ENCODE measurements around the gene ALAS1. TPM values are rescaled to one million over a fixed set of nuclear protein-coding genes. Genes with fewer than 3 reads are reported as not detected.

The ALAS1 gene
- total RNA-seq, 4 donors from 2014 or later = 70.1 to 101 (median 84.0) TPM

GRCh38 chr3:52228751-52229291 is 30.9 kb downstream of the ALAS1 start:
- Histone ChIP-seq H3K9me3 (no peaks in the 10 kb centered on the region), H3K4me1 (peaks cover 0 to 6% (median 0%) of the 10 kb centered on the region in 4 donors), H3K27me3 (no peaks in the 10 kb centered on the region), H3K4me3 (no peak overlapping the region), H3K36me3 (peaks cover 0 to 23% (median 7%) of the 10 kb centered on the region in 4 donors), H3K27ac (no peak overlapping the region)
- no peak for DNase-seq
- TF ChIP-seq POLR2AphosphoS5 (IDR thresholded peaks at IDR 0.05) = no peak
- no peak for TF ChIP-seq EP300 (IDR thresholded peaks at IDR 0.05; ENCODE audit: low read depth)
- TF ChIP-seq POLR2A (IDR thresholded peaks at IDR 0.05) = no peak
- in situ Hi-C loops (cut with MboI; ENCODE audit: low pct_ligation_motif_present in 1 of 4, low pct_unique_long_range_greater_than_20kb in 1 of 4, low sequenced_read_pairs in 3 of 4) = loop anchor here in 2 of 4 donors (25.0 kb wide), 1 partner anchor 108 kb away; no protein-coding TSS in a partner anchor
- 96% methylated on average over 19 of the region's 21 CpGs; no CpG with 5 or more reads in 1 of the 2 donors for WGBS, 2 donors (ENCODE audit: low coverage in 1 of 2)
- intact Hi-C loops (cut with DNase I; ENCODE audit: low total_unique reads) = no loop called here

GRCh38 chr3:52229656-52230055 is 31.7 kb downstream of the ALAS1 start:
- DNase-seq = no peak
- Histone ChIP-seq H3K9me3 (no peaks in the 10 kb centered on the region), H3K4me1 (peaks cover 0 to 6% (median 0%) of the 10 kb centered on the region in 4 donors), H3K27ac (no peak overlapping the region), H3K36me3 (peaks cover 0 to 23% (median 7%) of the 10 kb centered on the region in 4 donors), H3K4me3 (no peak overlapping the region), H3K27me3 (no peaks in the 10 kb centered on the region)
- 93% methylated on average over 13 of the region's 13 CpGs; no CpG with 5 or more reads in 1 of the 2 donors for WGBS, 2 donors (ENCODE audit: low coverage in 1 of 2)
- TF ChIP-seq POLR2A (IDR thresholded peaks at IDR 0.05) = no peak
- TF ChIP-seq, protein P1, sequence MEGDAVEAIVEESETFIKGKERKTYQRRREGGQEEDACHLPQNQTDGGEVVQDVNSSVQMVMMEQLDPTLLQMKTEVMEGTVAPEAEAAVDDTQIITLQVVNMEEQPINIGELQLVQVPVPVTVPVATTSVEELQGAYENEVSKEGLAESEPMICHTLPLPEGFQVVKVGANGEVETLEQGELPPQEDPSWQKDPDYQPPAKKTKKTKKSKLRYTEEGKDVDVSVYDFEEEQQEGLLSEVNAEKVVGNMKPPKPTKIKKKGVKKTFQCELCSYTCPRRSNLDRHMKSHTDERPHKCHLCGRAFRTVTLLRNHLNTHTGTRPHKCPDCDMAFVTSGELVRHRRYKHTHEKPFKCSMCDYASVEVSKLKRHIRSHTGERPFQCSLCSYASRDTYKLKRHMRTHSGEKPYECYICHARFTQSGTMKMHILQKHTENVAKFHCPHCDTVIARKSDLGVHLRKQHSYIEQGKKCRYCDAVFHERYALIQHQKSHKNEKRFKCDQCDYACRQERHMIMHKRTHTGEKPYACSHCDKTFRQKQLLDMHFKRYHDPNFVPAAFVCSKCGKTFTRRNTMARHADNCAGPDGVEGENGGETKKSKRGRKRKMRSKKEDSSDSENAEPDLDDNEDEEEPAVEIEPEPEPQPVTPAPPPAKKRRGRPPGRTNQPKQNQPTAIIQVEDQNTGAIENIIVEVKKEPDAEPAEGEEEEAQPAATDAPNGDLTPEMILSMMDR (IDR thresholded peaks at IDR 0.05) = no peak
- no peak for TF ChIP-seq EP300 (IDR thresholded peaks at IDR 0.05; ENCODE audit: low read depth)
- no peak for TF ChIP-seq POLR2AphosphoS5 (IDR thresholded peaks at IDR 0.05)
- in situ Hi-C loops (cut with MboI; ENCODE audit: low pct_ligation_motif_present in 1 of 4, low pct_unique_long_range_greater_than_20kb in 1 of 4, low sequenced_read_pairs in 3 of 4) (loop anchor here (5.0 to 25.0 kb wide), 4 partner anchors 55 to 113 kb away; partner anchors contain the start of gene GLYCTK (in 2 of the 4)), intact Hi-C loops (cut with DNase I; ENCODE audit: low total_unique reads) (no loop called here)

- H3K27me3 ChIP-seq = no peaks in the 10 kb centered on the region
- no peak for DNase-seq
- peaks cover 0 to 8% (median under 1%) of the 10 kb centered on the region in 4 donors for H3K4me1 ChIP-seq
- TF ChIP-seq EP300 (IDR thresholded peaks at IDR 0.05; ENCODE audit: low read depth) (no peak), POLR2AphosphoS5 (IDR thresholded peaks at IDR 0.05) (no peak), POLR2A (IDR thresholded peaks at IDR 0.05) (no peak)
- TF ChIP-seq, protein P1 (IDR thresholded peaks at IDR 0.05) = no peak
- H3K4me3 ChIP-seq = no peak overlapping the region
- intact Hi-C loops (cut with DNase I; ENCODE audit: low total_unique reads) (no loop called here), in situ Hi-C loops (cut with MboI; ENCODE audit: low pct_ligation_motif_present in 1 of 4, low pct_unique_long_range_greater_than_20kb in 1 of 4, low sequenced_read_pairs in 3 of 4) (loop anchor here (5.0 to 25.0 kb wide), 4 partner anchors 54 to 112 kb away; partner anchors contain the start of gene GLYCTK (in 2 of the 4))
- no peaks in the 10 kb centered on the region for H3K9me3 ChIP-seq
- peaks cover 0 to 23% (median 7%) of the 10 kb centered on the region in 4 donors for H3K36me3 ChIP-seq
- no peak overlapping the region for H3K27ac ChIP-seq
- 97 to 100% methylated on average over 4 to 6 of the region's 6 CpGs for WGBS, 2 donors (ENCODE audit: low coverage in 1 of 2)
These were observed 32.5 kb downstream of the ALAS1 start for GRCh38 chr3:52230461-52230860.

DNA sequence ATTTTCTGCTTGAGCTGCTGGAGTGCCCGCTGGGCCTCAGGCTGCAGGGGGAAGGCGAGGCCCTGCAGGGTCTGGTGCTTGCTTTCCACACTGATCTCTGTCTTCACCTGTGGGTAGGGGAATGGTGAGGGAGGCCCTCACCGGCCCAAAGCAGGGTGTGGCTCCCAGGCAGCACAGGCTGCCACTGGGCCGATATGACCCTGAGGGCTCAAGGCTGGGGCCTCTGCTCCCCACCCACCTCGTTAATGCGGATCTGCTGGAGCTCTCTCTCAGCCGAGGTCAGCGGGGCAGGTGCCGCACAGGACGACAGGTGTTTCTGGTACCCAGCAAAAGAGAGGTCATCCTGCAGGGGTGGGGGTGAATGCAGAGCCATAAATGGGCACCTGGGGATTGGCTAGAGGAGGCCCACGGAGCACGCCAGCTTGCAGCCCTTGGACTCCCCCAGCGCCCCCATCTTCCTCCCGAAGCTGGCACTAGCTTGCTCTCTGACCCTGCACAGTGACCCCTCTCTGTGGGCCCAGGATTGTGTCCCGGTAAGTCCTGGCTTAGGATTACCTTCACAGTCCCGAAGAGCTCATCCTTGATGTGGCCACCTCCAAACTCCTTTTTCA is 33.0 kb downstream of the ALAS1 start:
- Histone ChIP-seq H3K36me3 (peaks cover 0 to 23% (median 7%) of the 10 kb centered on the region in 4 donors), H3K4me3 (no peak overlapping the region), H3K27ac (no peak overlapping the region), H3K4me1 (peaks cover 0 to 10% (median 2%) of the 10 kb centered on the region in 4 donors), H3K27me3 (no peaks in the 10 kb centered on the region), H3K9me3 (no peaks in the 10 kb centered on the region)
- TF ChIP-seq POLR2AphosphoS5 (IDR thresholded peaks at IDR 0.05) = no peak
- no peak for TF ChIP-seq POLR2A (IDR thresholded peaks at IDR 0.05)
- TF ChIP-seq, protein P1 (IDR thresholded peaks at IDR 0.05) = no peak
- no peak for TF ChIP-seq EP300 (IDR thresholded peaks at IDR 0.05; ENCODE audit: low read depth)
- intact Hi-C loops (cut with DNase I; ENCODE audit: low total_unique reads) = no loop called here
- 90% methylated on average over 15 of the region's 16 CpGs; no CpG with 5 or more reads in 1 of the 2 donors for WGBS, 2 donors (ENCODE audit: low coverage in 1 of 2)
- in situ Hi-C loops (cut with MboI; ENCODE audit: low pct_ligation_motif_present in 1 of 4, low pct_unique_long_range_greater_than_20kb in 1 of 4, low sequenced_read_pairs in 3 of 4) = loop anchor here (5.0 to 25.0 kb wide), 4 partner anchors 54 to 111 kb away; partner anchors contain the start of gene GLYCTK (in 2 of the 4)
- DNase-seq = no peak

Data from transverse colon (tissue), 4 donors.